HG03135 (cell line): ENCODE results near the gene FHOD3.
"Not testable (repeated sequence)": the region's sequence is repeated elsewhere in the genome, so short reads cannot be mapped to it uniquely, and the experiment has no call there.

Experiments used
- ATAC-seq: cut with Tn5 transposase; IDR thresholded peaks from one replicate; pipeline ENCODE4 v1.9.1; 2021; ENCODE audit warnings: mild to moderate bottlenecking, moderate library complexity; ENCODE audit not compliant: unreplicated experiment

FHOD3 gene

GRCh38 chr18:36441426-36442240 is 144.1 kb downstream of the FHOD3 start:
- ATAC-seq, result no peak

GRCh38 chr18:36442717-36443116 is 145.2 kb downstream of the FHOD3 start:
- ATAC-seq, result no peak

- ATAC-seq, result no peak
Observed at GRCh38 chr18:36446059-36446458, 148.5 kb downstream of the FHOD3 start.

- no peak for ATAC-seq
Observed at GRCh38 chr18:36448384-36449290, 151.1 kb downstream of the FHOD3 start.

- no peak for ATAC-seq
Observed at GRCh38 chr18:36449451-36449850, 151.9 kb downstream of the FHOD3 start.

- ATAC-seq, result no peak
Observed at GRCh38 chr18:36450264-36450663, 152.8 kb downstream of the FHOD3 start.

GRCh38 chr18:36451454-36452251 is 154.1 kb downstream of the FHOD3 start:
- ATAC-seq, result no peak

- no peak for ATAC-seq
Observed at GRCh38 chr18:36454245-36454644, 156.7 kb downstream of the FHOD3 start.

- no peak for ATAC-seq
Observed at GRCh38 chr18:36454848-36455458, 157.4 kb downstream of the FHOD3 start.

GRCh38 chr18:36455931-36456330 is 158.4 kb downstream of the FHOD3 start:
- ATAC-seq, result no peak

GRCh38 chr18:36456622-36457021 is 159.1 kb downstream of the FHOD3 start:
- ATAC-seq, result no peak

GRCh38 chr18:36457683-36458082 is 160.2 kb downstream of the FHOD3 start:
- ATAC-seq, result no peak

- ATAC-seq, result no peak
Observed at GRCh38 chr18:36458306-36458705, 160.8 kb downstream of the FHOD3 start.

- ATAC-seq, result no peak
Observed at GRCh38 chr18:36459203-36459602, 161.7 kb downstream of the FHOD3 start.

- ATAC-seq, result no peak
Observed at GRCh38 chr18:36459786-36460185, 162.3 kb downstream of the FHOD3 start.

- no peak for ATAC-seq
Observed at GRCh38 chr18:36460324-36460850, 162.9 kb downstream of the FHOD3 start.

- no peak for ATAC-seq
Observed at GRCh38 chr18:36460854-36461253, 163.3 kb downstream of the FHOD3 start.

GRCh38 chr18:36461551-36461987 is 164.1 kb downstream of the FHOD3 start:
- ATAC-seq, result no peak

GRCh38 chr18:36463516-36463915 is 166.0 kb downstream of the FHOD3 start:
- ATAC-seq, result not testable (repeated sequence)

GRCh38 chr18:36464126-36464651 is 166.7 kb downstream of the FHOD3 start:
- no peak for ATAC-seq
